GM12864 (cell line): ENCODE measurements around the gene SDK2.

ENCODE experiments used
- DNase-seq: peaks from one replicate; pipeline ENCODE4 v3.0.0-alpha.2; 2011; ENCODE audit warnings: low read depth
- H3K4me3 ChIP-seq: 2 replicates; pipeline ENCODE4 v1.5.1; 2011; ENCODE audit warnings: mild to moderate bottlenecking, low read depth, low read length, control low read depth
- CTCF ChIP-seq: IDR thresholded peaks from 2 replicates; pipeline ENCODE4 v1.5.1; 2011; ENCODE audit warnings: low read depth, mild to moderate bottlenecking, moderate library complexity, low read length, control low read depth, inconsistent platforms; ENCODE audit errors: missing control alignments

SDK2 gene

GRCh38 chr17:73491648-73492047 is 152.6 kb downstream of the SDK2 start:
- no peak for DNase-seq
- H3K4me3 ChIP-seq = no peak overlapping the region
- no peak for TF ChIP-seq CTCF

GRCh38 chr17:73490851-73491250 is 153.4 kb downstream of the SDK2 start:
- no peak overlapping the region for H3K4me3 ChIP-seq
- TF ChIP-seq CTCF = no peak
- DNase-seq = no peak

- no peak for TF ChIP-seq CTCF
- no peak for DNase-seq
- no peak overlapping the region for H3K4me3 ChIP-seq
Observed at GRCh38 chr17:73489991-73490390, 154.3 kb downstream of the SDK2 start.

GRCh38 chr17:73489333-73489732 is 154.9 kb downstream of the SDK2 start:
- TF ChIP-seq CTCF = no peak

GRCh38 chr17:73485130-73485529 is 159.1 kb downstream of the SDK2 start:
- no peak for TF ChIP-seq CTCF
- no peak for DNase-seq
- no peak overlapping the region for H3K4me3 ChIP-seq

More at GRCh38 chr17:73489333-73489732, 154.9 kb downstream of the SDK2 start:
- no peak for DNase-seq
- H3K4me3 ChIP-seq = no peak overlapping the region

GRCh38 chr17:73482894-73483293 is 161.4 kb downstream of the SDK2 start:
- DNase-seq = no peak
- no peak overlapping the region for H3K4me3 ChIP-seq
- TF ChIP-seq CTCF = no peak

GRCh38 chr17:73482251-73482716 is 162.0 kb downstream of the SDK2 start:
- no peak overlapping the region for H3K4me3 ChIP-seq
- TF ChIP-seq CTCF = no peak
- no peak for DNase-seq
